Activated CD4-positive, alpha-beta T cell treated with anti-CD3 and anti-CD28 coated beads for 24 hours (primary cell): ENCODE data around the gene PRKAG1.
A peak's percentile ranks its signal among the peaks of the same experiment; 100 is the strongest.

Experiments
- DNase-seq, 2 donors: peaks; one replicate each; pipeline ENCODE4 v3.0.0-alpha.2; 2020; ENCODE audit warnings: low read depth in 2 of 2

PRKAG1 gene

GRCh38 chr12:49031573-49032161 lies 13.1 kb upstream of the PRKAG1 start:
- no peak for DNase-seq

- no peak for DNase-seq
Measured at GRCh38 chr12:49030714-49031572, 12.4 kb upstream of the PRKAG1 start.

DNA sequence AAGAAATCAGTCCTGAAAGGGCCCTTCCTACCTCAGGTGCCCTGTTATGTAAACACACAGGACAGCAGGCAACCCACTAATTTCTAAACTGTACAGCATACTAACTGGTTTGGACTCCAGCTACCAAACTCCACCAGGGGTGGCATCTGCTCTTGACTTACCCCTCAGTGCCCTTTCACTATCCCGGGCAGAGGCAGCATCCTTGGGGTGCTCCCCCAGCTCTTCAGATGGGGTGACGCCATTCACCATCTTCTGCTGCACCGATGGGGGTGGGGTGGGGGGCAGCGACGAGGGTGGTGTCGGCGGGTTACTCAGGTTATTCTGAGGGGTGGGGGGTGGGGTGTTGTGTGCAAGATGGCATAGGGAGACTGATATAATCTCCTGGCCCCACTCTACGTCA lies 11.5 kb upstream of the PRKAG1 start:
- DNase-seq: no peak

DNA sequence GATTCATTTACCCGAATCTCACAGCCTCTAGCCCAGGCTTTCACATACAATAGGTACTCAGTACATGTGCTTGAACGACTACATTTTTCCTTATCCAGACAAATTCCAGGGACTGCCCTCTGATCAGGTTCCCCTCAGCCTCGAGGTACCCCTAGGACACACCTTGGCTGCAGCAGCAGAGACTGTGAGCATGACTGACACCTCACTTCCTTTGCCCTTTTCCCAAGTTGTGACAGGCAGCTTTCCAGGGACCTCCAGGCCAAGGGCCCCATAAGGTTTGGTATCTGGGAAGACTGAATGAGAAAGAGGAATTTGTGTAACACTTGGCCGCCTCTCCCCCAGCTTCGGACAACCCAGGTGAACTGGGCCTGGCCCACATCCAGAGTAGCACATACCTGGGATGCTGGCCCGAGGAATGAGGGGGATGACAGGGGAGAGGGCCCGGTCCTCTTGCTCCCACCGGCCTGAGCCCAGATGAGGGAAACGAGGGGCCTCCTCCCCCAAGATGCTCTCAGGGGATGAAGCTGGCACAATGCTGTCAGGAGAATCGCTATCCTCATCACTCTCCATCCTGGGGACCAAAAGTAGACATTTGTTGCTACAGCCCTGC lies 10.2 kb upstream of the PRKAG1 start:
- no peak for DNase-seq

GRCh38 chr12:49027846-49028555 lies 9.4 kb upstream of the PRKAG1 start:
- no peak for DNase-seq

GRCh38 chr12:49026678-49027480 lies 8.3 kb upstream of the PRKAG1 start:
- no peak for DNase-seq

GRCh38 chr12:49026101-49026500 lies 7.5 kb upstream of the PRKAG1 start:
- no peak for DNase-seq

GRCh38 chr12:49025463-49025862 lies 6.9 kb upstream of the PRKAG1 start:
- no peak for DNase-seq

DNA sequence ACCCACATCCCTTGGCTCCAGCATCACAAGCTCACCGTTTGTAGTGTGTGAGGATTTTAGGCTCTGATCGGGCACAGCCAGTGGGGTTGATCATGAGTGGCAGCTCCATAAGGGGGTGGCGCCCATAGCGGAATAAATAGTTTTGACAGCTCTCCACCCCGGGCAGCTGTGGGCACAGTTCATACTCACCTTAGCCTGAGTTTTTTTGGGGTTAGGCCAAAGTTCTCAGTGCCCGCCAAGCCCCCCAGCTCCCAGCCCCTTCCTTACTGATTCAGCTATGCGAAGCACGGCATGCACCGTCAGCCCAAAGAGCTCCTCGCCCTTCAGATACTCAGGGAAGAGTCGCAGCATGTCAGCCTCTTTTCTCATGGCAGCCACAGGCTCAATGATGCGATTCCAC lies 6.0 kb upstream of the PRKAG1 start:
- DNase-seq: no peak

DNA sequence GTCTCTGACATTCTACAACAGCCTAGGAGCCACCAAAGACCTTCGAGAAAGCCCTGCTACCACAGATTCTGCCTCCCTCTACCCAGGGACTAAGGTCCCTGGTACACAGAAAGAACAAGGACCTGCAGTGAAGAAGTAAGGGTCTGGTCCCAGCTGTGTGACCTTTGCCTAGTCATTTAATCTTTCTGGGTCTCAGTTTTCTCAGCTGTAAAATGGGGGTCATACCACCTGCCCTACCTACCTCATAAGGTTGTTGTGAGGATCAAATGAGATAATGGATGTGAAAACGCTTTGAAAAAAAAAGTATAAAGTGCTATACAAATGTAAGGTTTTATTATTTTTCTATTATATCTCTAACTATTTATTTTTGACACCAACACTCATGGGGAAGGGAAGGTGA lies 5.2 kb upstream of the PRKAG1 start:
- DNase-seq: no peak

DNA sequence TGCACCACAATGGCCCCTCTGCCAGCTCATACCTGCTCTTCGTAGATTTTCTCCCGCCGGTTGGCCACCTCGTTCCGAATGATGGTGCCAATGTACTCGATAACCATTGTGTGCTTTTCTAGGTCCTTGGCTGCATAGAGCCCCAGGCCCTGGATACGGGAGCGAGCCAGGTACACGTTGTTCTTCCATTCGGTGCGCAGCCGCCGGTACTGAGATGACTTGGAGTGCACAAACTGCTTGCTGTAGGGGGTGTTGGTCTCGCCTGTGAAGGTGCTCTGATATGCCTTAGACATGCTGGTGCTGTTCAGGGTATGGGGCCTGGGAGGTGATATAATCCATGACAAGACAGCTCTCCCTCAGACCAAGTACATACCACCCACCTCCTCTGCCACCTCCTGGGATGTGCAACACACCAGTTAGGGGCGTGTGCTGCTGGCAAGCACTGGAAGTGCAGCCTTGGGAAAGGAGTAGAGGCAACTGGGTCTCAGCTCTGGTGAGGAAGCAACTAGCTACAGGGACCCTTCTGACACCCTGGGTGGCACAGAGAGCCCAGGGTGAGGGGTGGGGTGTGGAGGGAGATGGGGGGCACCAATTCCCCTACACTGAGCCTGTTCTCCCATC lies 4.1 kb upstream of the PRKAG1 start:
- DNase-seq: no peak

DNA sequence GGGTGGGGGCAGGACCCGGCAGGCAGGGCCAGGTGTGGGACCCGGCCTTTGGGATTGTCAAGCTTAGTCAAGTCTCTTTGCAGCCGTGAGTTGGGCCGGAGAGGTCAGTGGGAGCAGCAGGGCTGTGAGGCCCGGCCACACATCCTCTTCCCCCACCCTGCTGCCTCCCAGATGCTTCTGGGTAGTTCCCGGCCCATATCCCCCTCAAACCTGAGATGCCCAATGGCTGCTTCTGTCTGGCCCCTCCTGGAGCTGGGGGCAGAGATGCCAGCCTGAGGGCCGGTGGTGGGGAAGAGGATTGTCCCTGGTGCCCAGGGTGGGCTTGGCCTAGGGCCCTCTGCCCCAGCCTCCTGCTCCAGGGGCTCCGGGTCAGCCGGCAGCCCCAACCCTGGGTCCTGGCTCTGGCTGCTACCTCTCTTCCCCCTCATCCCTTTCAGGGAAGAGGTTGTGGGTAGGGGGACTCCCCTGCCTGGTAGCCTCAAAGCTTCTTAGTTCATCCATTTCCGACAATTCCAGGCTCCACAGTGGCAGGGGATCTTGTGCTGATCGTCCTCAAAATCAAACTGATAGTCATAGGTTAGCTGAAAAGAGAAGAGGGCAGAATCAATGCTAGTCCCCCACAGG lies 2.8 kb upstream of the PRKAG1 start:
- DNase-seq: no peak

GRCh38 chr12:49020441-49020840 lies 1.9 kb upstream of the PRKAG1 start:
- no peak for DNase-seq

GRCh38 chr12:49019443-49020324 lies 1.1 kb upstream of the PRKAG1 start:
- DNase-seq: peak in 1 of 2 donors; percentile 22

- no peak for DNase-seq
Measured at GRCh38 chr12:49019120-49019430, 499 bp upstream of the PRKAG1 start.

- DNase-seq: peak; percentile 13 to 25
Measured at GRCh38 chr12:49017891-49018260, 700 bp downstream of the PRKAG1 start.

DNA sequence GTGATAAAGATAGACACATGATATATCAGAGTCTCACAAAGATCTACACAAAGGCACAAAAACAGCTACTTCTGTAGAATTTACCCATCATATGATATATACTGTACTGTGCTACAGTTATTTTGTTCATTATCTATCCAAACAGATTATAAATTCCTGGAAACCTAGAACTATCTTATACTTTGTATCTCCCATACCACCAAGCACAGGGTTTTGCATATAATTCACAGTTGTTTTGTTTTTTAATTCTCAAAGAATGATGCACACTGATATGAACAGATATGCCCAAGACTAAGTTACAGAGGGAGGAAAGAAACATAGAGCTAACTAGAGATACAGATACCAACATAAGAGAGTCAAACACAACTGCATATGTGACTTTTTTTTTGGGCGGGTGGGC lies 3.4 kb downstream of the PRKAG1 start:
- DNase-seq: no peak

- no peak for DNase-seq
Measured at GRCh38 chr12:49014547-49014946, 4.0 kb downstream of the PRKAG1 start.

GRCh38 chr12:49013428-49013827 lies 5.1 kb downstream of the PRKAG1 start:
- DNase-seq: no peak

- no peak for DNase-seq
Measured at GRCh38 chr12:49012739-49013138, 5.8 kb downstream of the PRKAG1 start.
